Prostate gland (tissue), 2 donors: ENCODE data around the gene MYH1. TPM values are rescaled to one million over a fixed set of nuclear protein-coding genes. Genes with fewer than 3 reads are reported as not detected.

Source experiments
- DNase-seq: peaks from one replicate; pipeline ENCODE4 v3.0.0-alpha.2; 2019; ENCODE audit warnings: low spot score
- H3K27ac ChIP-seq, 2 donors: fragments of 200-600 bp; sonication (generic); 2 replicates each; pipeline ENCODE4 v1.5.1; 2017 to 2019
- H3K27me3 ChIP-seq: fragments of 200-600 bp; sonication (generic); replicated peaks from 2 replicates; pipeline ENCODE4 v1.5.1; 2019; ENCODE audit not compliant: insufficient read depth
- H3K36me3 ChIP-seq, 2 donors: fragments of 200-600 bp; sonication (generic); 1 replicate in 1 of 2; 2 replicates in 1 of 2; pipeline versions ENCODE4 v1.5.1 to v1.8.1; 2017 to 2019
- H3K4me1 ChIP-seq: fragments of 200-600 bp; sonication (generic); replicated peaks from 2 replicates; pipeline ENCODE4 v1.5.1; 2019
- H3K4me3 ChIP-seq, 2 donors: fragments of 200-600 bp; sonication (generic); 2 replicates each; pipeline ENCODE4 v1.5.1; 2017 to 2019
- H3K9me3 ChIP-seq: fragments of 200-600 bp; sonication (generic); 2 replicates; pipeline ENCODE4 v1.5.1; 2017
- CTCF ChIP-seq, 4 experiments: fragments of 200-600 bp in 2 of 4; fragments of 450-650 bp in 2 of 4; sonication (generic) in 2 of 4; IDR thresholded peaks; 1 replicate in 3 of 4; 2 replicates in 1 of 4; pipeline ENCODE4 v1.5.1; 2016 to 2019; ENCODE audit warnings: antibody characterized with exemption in 4 of 4, mild to moderate bottlenecking in 2 of 4, moderate library complexity in 2 of 4
- POLR2A ChIP-seq: fragments of 450-650 bp; IDR thresholded peaks from one replicate; pipeline ENCODE4 v1.6.1; 2016; ENCODE audit warnings: antibody characterized with exemption, mild to moderate bottlenecking
- POLR2AphosphoS5 ChIP-seq: sonication (generic); formaldehyde crosslinking; IDR thresholded peaks from one replicate; pipeline ENCODE4 v1.6.1; 2017; ENCODE audit warnings: antibody characterized with exemption
- WGBS: methylation state at CpG from one replicate; pipeline ENCODE4 v1.1.5; 2018; 5-methylcytosine and 5-hydroxymethylcytosine counted together
- intact Hi-C: fragments of 100-400 bp; cut with DNase I; formaldehyde crosslinking; loops from one replicate; pipeline ENCODE4 v1.14.2; 2022
- total RNA-seq, 2 donors: library from RNA; depleted of rRNA; stranded (reverse); fragments of >200 nt; gene quantifications; one replicate each; pipeline ENCODE4 v1.1.0, GENCODE V29; 2016

Gene MYH1
- total RNA-seq = under 1 TPM in 1 of 2 donors, not detected in 1; 0.06 TPM

- Histone ChIP-seq H3K27me3 (no peaks in the 10 kb centered on the region), H3K9me3 (no peaks in the 10 kb centered on the region), H3K4me1 (no peaks in the 10 kb centered on the region), H3K27ac (no peak within 1 kb of the TSS), H3K36me3 (no peaks in the 10 kb centered on the region), H3K4me3 (no peak within 1 kb of the TSS)
- DNase-seq = no peak
- TF ChIP-seq CTCF (IDR thresholded peaks at IDR 0.05) = no peak
- TF ChIP-seq POLR2A = no peak
- TF ChIP-seq POLR2AphosphoS5 = no peak
- WGBS = 67% methylated on average over 11 of the region's 11 CpGs
- intact Hi-C loops = no loop called here
Measured at GRCh38 chr17:10518271-10519037, at the start of gene MYH1. TSS of gene MYH1 (minus strand) at chr17:10518542. CDS start at chr17:10516642, 1,900 bp downstream.

- Histone ChIP-seq H3K4me1 (no peaks in the 10 kb centered on the region), H3K4me3 (no peak overlapping the region), H3K9me3 (no peaks in the 10 kb centered on the region), H3K36me3 (no peaks in the 10 kb centered on the region), H3K27ac (no peak overlapping the region), H3K27me3 (no peaks in the 10 kb centered on the region)
- intact Hi-C loops = no loop called here
- WGBS = 75% methylated on average over 2 of the region's 2 CpGs
- DNase-seq = no peak
- TF ChIP-seq POLR2A (no peak), POLR2AphosphoS5 (no peak), CTCF (IDR thresholded peaks at IDR 0.05) (no peak)
Measured at GRCh38 chr17:10563991-10564660, 45.8 kb upstream of the MYH1 start.

- Histone ChIP-seq H3K4me3 (no peak overlapping the region), H3K4me1 (no peaks in the 10 kb centered on the region), H3K27ac (no peak overlapping the region), H3K27me3 (no peaks in the 10 kb centered on the region), H3K36me3 (no peaks in the 10 kb centered on the region), H3K9me3 (no peaks in the 10 kb centered on the region)
- intact Hi-C loops = no loop called here
- no peak for DNase-seq
- 86% methylated on average over 6 of the region's 6 CpGs for WGBS
- TF ChIP-seq POLR2A (no peak), CTCF (IDR thresholded peaks at IDR 0.05) (no peak), POLR2AphosphoS5 (no peak)
Measured at GRCh38 chr17:10558049-10558448, 39.7 kb upstream of the MYH1 start.

GRCh38 chr17:10557422-10557821 lies 39.1 kb upstream of the MYH1 start:
- WGBS = 81% methylated on average over 1 of the region's 1 CpG
- Histone ChIP-seq H3K4me3 (no peak overlapping the region), H3K9me3 (no peaks in the 10 kb centered on the region), H3K27me3 (no peaks in the 10 kb centered on the region), H3K27ac (no peak overlapping the region), H3K36me3 (no peaks in the 10 kb centered on the region), H3K4me1 (no peaks in the 10 kb centered on the region)
- DNase-seq = no peak
- TF ChIP-seq POLR2A (no peak), CTCF (IDR thresholded peaks at IDR 0.05) (no peak), POLR2AphosphoS5 (no peak)
- intact Hi-C loops = no loop called here
